PC-9 (cell line): Measurements from ENCODE around the gene STX12. TPM values are rescaled to one million over a fixed set of nuclear protein-coding genes. Genes with fewer than 3 reads are reported as not detected.

Source experiments
- BruUV-seq: library from RNA; stranded (reverse); fragments of 400-500 nt; replicated peaks from 2 replicates; lab custom pipeline; 2021; lab: Mats Ljungman, UMichigan
- CTCF ChIA-PET: fragments of 300-600 bp; sonication (Branson Sonifier 250); formaldehyde crosslinking; loops from one replicate; lab custom pipeline; 2022; ENCODE audit warnings: antibody characterized with exemption; lab: Charles Lee
- POLR2A ChIA-PET: fragments of 300-600 bp; sonication (Branson Sonifier 250); formaldehyde crosslinking; loops from one replicate; lab custom pipeline; 2022; ENCODE audit warnings: antibody characterized with exemption; ENCODE audit not compliant: unreplicated experiment; lab: Charles Lee
- DNase-seq, 2 experiments: peaks; one replicate each; pipeline versions ENCODE4 v3.0.0 to v3.0.0-alpha.2; 2015 to 2022; ENCODE audit warnings: mixed read lengths in 1 of 2
- H2AFZ ChIP-seq: fragments of 200-600 bp; sonication (generic); 2 replicates; pipeline ENCODE4 v1.8.1; 2017; ENCODE audit warnings: antibody characterized with exemption
- H3F3A ChIP-seq: fragments of 200-600 bp; sonication (generic); 2 replicates; pipeline ENCODE4 v1.8.1; 2017; ENCODE audit warnings: antibody characterized with exemption, mild to moderate bottlenecking, low read depth; ENCODE audit not compliant: insufficient read depth
- H3K27ac ChIP-seq: fragments of 200-600 bp; sonication (generic); 2 replicates; pipeline ENCODE4 v1.6.1; 2016; ENCODE audit warnings: mixed run types
- H3K27me3 ChIP-seq: fragments of 200-600 bp; sonication (generic); 2 replicates; pipeline ENCODE4 v1.6.1; 2016; ENCODE audit warnings: low read depth, mixed run types; ENCODE audit not compliant: insufficient read depth
- H3K36me3 ChIP-seq: fragments of 200-600 bp; sonication (generic); 2 replicates; pipeline ENCODE4 v1.6.1; 2016; ENCODE audit warnings: low read depth, mixed run types
- H3K4me1 ChIP-seq: fragments of 200-600 bp; sonication (generic); replicated peaks from 2 replicates; pipeline ENCODE4 v1.6.1; 2016; ENCODE audit warnings: mixed run types; ENCODE audit not compliant: insufficient read depth
- H3K4me2 ChIP-seq: fragments of 200-600 bp; sonication (generic); 2 replicates; pipeline ENCODE4 v1.6.1; 2017; ENCODE audit warnings: mixed run types
- H3K4me3 ChIP-seq: fragments of 200-600 bp; sonication (generic); 2 replicates; pipeline ENCODE4 v1.6.1; 2016; ENCODE audit warnings: mixed run types
- H3K79me2 ChIP-seq: fragments of 200-600 bp; sonication (generic); 2 replicates; pipeline ENCODE4 v1.6.1; 2017; ENCODE audit warnings: low read depth, mixed run types
- H3K9me2 ChIP-seq: fragments of 200-600 bp; sonication (generic); 2 replicates; pipeline ENCODE4 v1.8.1; 2017; ENCODE audit warnings: mild to moderate bottlenecking; ENCODE audit not compliant: insufficient read depth
- H3K9me3 ChIP-seq: fragments of 200-600 bp; sonication (generic); 2 replicates; pipeline ENCODE4 v1.8.1; 2016; ENCODE audit warnings: low read depth; ENCODE audit not compliant: insufficient read depth
- H4K20me1 ChIP-seq: fragments of 200-600 bp; sonication (generic); 2 replicates; pipeline ENCODE4 v1.8.1; 2017; ENCODE audit not compliant: insufficient read depth
- EZH2 ChIP-seq: fragments of 200-600 bp; sonication (generic); IDR thresholded peaks from 2 replicates; pipeline ENCODE4 v1.8.0; 2017; ENCODE audit warnings: antibody characterized with exemption, low read depth
- intact Hi-C: fragments of 100-400 bp; cut with micrococcal nuclease; formaldehyde crosslinking; loops from one replicate; pipeline ENCODE4 v1.10.0; 2022; ENCODE audit not compliant: unreplicated experiment
- total RNA-seq: library from RNA; stranded (reverse); gene quantifications from 2 replicates; pipeline ENCODE4 v1.2.3, GENCODE V29; 2021
- TF ChIP-seq, protein P1 (sequence below): fragments of 200-600 bp; sonication (generic); conservative IDR thresholded peaks from 2 replicates; pipeline ENCODE4 v1.6.1; 2017; ENCODE audit warnings: mixed run types, antibody characterized with exemption, mild to moderate bottlenecking, moderate library complexity

Gene STX12
- total RNA-seq, 1 experiment from 2014 or later: 23.7 TPM

DNA sequence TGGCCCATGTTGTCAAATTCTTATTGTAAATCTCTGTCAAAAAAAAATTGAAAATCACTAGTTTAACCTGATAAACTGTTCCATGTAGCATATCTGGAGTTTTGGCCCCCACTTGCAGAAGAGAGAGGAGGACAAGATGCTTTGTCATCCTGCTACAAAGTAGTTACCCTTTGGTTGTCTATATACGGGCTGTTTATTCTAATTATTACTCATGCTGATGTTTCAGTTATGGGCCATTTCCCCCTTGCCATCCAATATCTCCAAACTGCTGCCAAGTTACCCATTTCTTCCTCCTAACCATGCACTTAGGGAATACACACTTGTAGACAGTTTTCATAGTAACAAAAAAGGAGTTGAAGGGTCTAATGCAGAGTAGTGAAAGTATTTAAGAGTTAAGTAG, 22.6 kb downstream of the STX12 start:
- Histone ChIP-seq H3K27me3 (no peaks in the 10 kb centered on the region), H3K36me3 (no peaks in the 10 kb centered on the region), H3K9me2 (no peaks in the 10 kb centered on the region), H3K4me1 (no peaks in the 10 kb centered on the region), H3K27ac (no peak overlapping the region), H3K4me3 (no peak overlapping the region), H4K20me1 (no peaks in the 10 kb centered on the region), H2AFZ (no peak overlapping the region), H3K4me2 (no peak overlapping the region), H3F3A (no peaks in the 10 kb centered on the region), H3K9me3 (no peaks in the 10 kb centered on the region), H3K79me2 (no peaks in the 10 kb centered on the region)
- intact Hi-C loops: no loop called here
- no TSS peak for BruUV-seq
- TF ChIP-seq, protein P1, sequence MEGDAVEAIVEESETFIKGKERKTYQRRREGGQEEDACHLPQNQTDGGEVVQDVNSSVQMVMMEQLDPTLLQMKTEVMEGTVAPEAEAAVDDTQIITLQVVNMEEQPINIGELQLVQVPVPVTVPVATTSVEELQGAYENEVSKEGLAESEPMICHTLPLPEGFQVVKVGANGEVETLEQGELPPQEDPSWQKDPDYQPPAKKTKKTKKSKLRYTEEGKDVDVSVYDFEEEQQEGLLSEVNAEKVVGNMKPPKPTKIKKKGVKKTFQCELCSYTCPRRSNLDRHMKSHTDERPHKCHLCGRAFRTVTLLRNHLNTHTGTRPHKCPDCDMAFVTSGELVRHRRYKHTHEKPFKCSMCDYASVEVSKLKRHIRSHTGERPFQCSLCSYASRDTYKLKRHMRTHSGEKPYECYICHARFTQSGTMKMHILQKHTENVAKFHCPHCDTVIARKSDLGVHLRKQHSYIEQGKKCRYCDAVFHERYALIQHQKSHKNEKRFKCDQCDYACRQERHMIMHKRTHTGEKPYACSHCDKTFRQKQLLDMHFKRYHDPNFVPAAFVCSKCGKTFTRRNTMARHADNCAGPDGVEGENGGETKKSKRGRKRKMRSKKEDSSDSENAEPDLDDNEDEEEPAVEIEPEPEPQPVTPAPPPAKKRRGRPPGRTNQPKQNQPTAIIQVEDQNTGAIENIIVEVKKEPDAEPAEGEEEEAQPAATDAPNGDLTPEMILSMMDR: no peak
- no peak for TF ChIP-seq EZH2
- DNase-seq: no peak
- CTCF ChIA-PET: no interaction called here
- POLR2A ChIA-PET: no interaction called here

DNA sequence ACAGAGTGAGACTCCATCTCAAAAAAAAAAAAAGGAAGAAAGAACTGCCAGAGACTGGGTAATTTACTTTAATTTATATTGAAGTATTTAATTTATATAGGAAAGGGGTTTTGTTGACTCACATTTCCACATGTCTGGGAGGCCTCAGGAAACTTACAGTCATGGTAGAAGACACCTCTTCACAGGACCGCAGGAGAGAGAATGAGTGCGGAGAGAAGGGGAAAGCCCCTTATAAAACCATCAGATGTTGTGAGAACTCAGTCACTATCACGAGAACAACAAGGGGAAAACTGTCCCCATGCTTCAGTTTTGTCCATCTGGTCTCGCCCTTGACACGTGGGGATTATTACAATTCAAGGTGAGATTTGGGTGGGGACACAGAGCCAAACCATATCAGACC, 31.8 kb downstream of the STX12 start:
- BruUV-seq: no TSS peak
- CTCF ChIA-PET: no interaction called here
- Histone ChIP-seq H3K9me2 (no peaks in the 10 kb centered on the region), H3K27me3 (no peaks in the 10 kb centered on the region), H3K27ac (no peak overlapping the region), H3F3A (no peaks in the 10 kb centered on the region), H3K9me3 (no peaks in the 10 kb centered on the region), H3K36me3 (no peaks in the 10 kb centered on the region), H3K79me2 (no peaks in the 10 kb centered on the region), H2AFZ (no peak overlapping the region), H3K4me1 (no peaks in the 10 kb centered on the region), H3K4me3 (no peak overlapping the region), H3K4me2 (no peak overlapping the region), H4K20me1 (no peaks in the 10 kb centered on the region)
- no peak for DNase-seq
- intact Hi-C loops: no loop called here
- POLR2A ChIA-PET: no interaction called here
- TF ChIP-seq, protein P1: no peak
- no peak for TF ChIP-seq EZH2

DNA sequence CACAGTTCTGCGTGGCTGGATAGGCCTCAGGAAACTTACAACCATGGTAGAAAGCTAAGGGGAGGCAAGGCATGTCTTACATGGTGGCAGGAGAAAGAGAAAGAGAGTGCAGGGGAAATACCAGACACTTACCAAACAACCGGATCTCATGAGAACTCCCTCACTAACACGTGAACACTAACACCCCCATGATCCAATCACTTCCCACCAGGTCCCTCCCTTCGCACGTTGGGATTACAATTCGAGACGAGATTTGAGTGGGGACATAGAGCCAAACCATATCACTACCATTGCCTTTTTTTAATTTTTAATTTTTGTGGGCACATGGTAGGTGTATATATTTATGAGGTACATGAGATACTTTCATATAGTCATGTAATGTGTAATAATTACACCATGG, 33.7 kb downstream of the STX12 start:
- no peaks in the 10 kb centered on the region for H3K9me2 ChIP-seq
- TF ChIP-seq EZH2: no peak
- TF ChIP-seq, protein P1: no peak
- no peak overlapping the region for H3K4me3 ChIP-seq
- H3K4me2 ChIP-seq: no peak overlapping the region
- no peaks in the 10 kb centered on the region for H3K4me1 ChIP-seq
- no peaks in the 10 kb centered on the region for H3K27me3 ChIP-seq
- H3K27ac ChIP-seq: no peak overlapping the region
- no peaks in the 10 kb centered on the region for H3K9me3 ChIP-seq
- ChIA-PET POLR2A (no interaction called here), CTCF (no interaction called here)
- intact Hi-C loops: no loop called here
- H3F3A ChIP-seq: no peaks in the 10 kb centered on the region
- H3K36me3 ChIP-seq: no peaks in the 10 kb centered on the region
- no peaks in the 10 kb centered on the region for H4K20me1 ChIP-seq
- no peak overlapping the region for H2AFZ ChIP-seq
- no TSS peak for BruUV-seq
- DNase-seq: no peak
- no peaks in the 10 kb centered on the region for H3K79me2 ChIP-seq
